ENCODE data around the gene SOX12. TPM values are rescaled to one million over a fixed set of nuclear protein-coding genes. Genes with fewer than 3 reads are reported as not detected.

SOX12 gene
- total RNA-seq, 3 donors from 2014 or later = 1.1 to 3.7 (median 3.3) TPM

DNA sequence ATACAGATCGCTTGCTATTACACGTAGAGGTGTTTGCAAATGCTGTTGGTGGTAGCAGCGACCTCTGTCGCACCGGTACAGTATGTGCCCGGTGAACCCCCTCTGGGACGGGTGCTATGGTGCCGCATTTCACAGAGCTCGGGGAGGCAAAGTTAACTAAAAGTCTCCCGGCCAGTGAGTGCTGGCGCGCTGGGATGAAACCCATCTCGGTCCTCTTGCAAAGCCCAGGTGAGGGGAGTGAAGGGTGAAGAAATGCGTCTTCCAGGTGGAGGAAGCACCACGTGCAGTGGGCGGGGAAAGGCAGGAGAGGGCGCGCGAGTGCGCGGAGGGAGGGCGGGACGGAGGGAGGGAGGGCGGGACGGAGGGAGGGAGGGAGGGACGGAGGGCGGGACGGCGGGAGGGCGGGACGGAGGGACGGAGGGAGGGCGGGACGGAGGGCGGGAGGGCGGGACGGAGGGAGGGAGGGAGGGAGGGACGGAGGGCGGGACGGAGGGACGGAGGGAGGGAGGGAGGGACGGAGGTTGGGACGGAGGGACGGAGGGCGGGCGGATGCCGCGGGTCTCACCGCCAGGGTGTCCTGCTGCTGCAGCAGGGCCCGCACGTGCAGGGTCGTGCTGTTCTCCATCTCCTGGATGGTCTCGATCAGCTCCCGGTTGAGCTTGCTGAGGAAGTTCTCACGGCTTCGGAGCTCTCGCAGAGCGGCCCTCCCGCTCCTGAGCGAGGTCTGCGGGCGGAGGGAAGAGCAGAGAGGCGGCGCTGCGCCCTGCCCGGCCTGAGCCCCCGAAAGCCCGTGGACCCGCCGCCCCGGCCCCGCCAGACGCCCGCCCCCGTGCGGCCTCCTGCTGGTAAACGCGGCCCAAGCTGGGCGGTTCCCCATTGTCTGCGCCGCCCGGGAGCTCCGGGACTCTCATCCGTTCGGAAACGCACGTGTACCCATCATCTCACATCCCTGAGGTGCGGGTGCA is 46.5 kb upstream of the SOX12 start:
- peak in 1 of 2 donors; percentile 78 for DNase-seq (ENCODE audit: low spot score in 2 of 2)
- no peaks in the 10 kb centered on the region for H3K9me3 ChIP-seq
- peak overlapping the region in 1 of 2 donors; percentile 79 for H3K27ac ChIP-seq
- intact Hi-C loops (cut with DNase I; ENCODE audit: low total_unique reads) = no loop called here
- H3K27me3 ChIP-seq = no peaks in the 10 kb centered on the region
- no peaks in the 10 kb centered on the region for H3K4me1 ChIP-seq
- no peak for TF ChIP-seq POLR2A (IDR thresholded peaks at IDR 0.05)
- TF ChIP-seq, protein P1, sequence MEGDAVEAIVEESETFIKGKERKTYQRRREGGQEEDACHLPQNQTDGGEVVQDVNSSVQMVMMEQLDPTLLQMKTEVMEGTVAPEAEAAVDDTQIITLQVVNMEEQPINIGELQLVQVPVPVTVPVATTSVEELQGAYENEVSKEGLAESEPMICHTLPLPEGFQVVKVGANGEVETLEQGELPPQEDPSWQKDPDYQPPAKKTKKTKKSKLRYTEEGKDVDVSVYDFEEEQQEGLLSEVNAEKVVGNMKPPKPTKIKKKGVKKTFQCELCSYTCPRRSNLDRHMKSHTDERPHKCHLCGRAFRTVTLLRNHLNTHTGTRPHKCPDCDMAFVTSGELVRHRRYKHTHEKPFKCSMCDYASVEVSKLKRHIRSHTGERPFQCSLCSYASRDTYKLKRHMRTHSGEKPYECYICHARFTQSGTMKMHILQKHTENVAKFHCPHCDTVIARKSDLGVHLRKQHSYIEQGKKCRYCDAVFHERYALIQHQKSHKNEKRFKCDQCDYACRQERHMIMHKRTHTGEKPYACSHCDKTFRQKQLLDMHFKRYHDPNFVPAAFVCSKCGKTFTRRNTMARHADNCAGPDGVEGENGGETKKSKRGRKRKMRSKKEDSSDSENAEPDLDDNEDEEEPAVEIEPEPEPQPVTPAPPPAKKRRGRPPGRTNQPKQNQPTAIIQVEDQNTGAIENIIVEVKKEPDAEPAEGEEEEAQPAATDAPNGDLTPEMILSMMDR (IDR thresholded peaks at IDR 0.05) = peak in 2 of 3 donors; percentile 40 to 50
- H3K36me3 ChIP-seq = peaks cover 5% of the 10 kb centered on the region
- H3K4me3 ChIP-seq = peak overlapping the region in 2 of 3 donors; percentile 27 to 70

DNA sequence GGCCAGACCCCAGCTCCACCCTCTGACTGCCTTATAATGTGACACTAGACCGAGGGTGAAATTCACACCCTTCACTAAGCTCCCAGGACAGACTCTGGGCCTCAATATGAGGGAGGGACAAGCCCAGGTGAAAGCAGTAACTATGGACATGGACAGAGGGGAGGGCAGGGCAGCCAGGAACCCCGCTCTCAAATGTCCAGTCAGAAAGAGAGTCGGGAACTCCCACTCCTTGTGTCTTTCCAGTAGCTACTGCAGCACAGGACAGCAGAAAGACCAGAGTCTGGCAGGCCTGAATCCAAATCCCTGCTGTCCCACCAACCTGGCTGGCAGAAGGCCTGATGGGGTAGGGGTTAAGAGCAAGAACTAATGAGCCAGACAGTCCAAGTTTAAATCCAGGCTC is 41.2 kb upstream of the SOX12 start:
- no peak for TF ChIP-seq POLR2AphosphoS5 (IDR thresholded peaks at IDR 0.05)
- TF ChIP-seq, protein P1 (IDR thresholded peaks at IDR 0.05) = no peak
- TF ChIP-seq POLR2A (IDR thresholded peaks at IDR 0.05) = no peak
- Histone ChIP-seq H3K27ac (no peak overlapping the region), H3K27me3 (no peaks in the 10 kb centered on the region), H3K4me3 (no peak overlapping the region), H3K4me1 (no peaks in the 10 kb centered on the region), H3K9me3 (no peaks in the 10 kb centered on the region), H3K36me3 (no peaks in the 10 kb centered on the region)
- DNase-seq (ENCODE audit: low spot score in 2 of 2) = no peak
- intact Hi-C loops (cut with DNase I; ENCODE audit: low total_unique reads) = no loop called here

DNA sequence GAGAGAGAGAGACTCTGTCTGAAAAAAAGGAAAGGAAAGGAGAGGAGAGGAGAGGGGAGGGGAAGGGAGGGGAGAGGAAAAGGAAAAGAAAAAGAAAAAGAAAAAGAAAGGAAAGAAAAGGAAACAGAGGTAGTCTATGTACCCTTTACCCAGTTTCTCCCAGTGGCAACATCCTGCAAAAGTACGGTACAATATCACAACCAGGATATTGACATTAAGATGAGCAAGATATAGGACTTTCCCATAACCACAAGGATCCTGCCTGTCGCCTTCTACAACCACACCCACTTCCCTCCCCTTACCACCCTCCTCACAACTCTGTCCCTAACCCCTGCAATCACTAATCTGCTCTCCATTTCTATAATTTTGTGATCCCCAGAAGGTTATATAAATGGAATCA is 38.8 kb upstream of the SOX12 start:
- Histone ChIP-seq H3K9me3 (no peaks in the 10 kb centered on the region), H3K4me3 (no peak overlapping the region), H3K4me1 (no peaks in the 10 kb centered on the region), H3K27ac (no peak overlapping the region), H3K36me3 (no peaks in the 10 kb centered on the region), H3K27me3 (no peaks in the 10 kb centered on the region)
- no peak for TF ChIP-seq POLR2A (IDR thresholded peaks at IDR 0.05)
- no peak for TF ChIP-seq POLR2AphosphoS5 (IDR thresholded peaks at IDR 0.05)
- TF ChIP-seq, protein P1 (IDR thresholded peaks at IDR 0.05) = no peak
- intact Hi-C loops (cut with DNase I; ENCODE audit: low total_unique reads) = no loop called here
- DNase-seq (ENCODE audit: low spot score in 2 of 2) = no peak

DNA sequence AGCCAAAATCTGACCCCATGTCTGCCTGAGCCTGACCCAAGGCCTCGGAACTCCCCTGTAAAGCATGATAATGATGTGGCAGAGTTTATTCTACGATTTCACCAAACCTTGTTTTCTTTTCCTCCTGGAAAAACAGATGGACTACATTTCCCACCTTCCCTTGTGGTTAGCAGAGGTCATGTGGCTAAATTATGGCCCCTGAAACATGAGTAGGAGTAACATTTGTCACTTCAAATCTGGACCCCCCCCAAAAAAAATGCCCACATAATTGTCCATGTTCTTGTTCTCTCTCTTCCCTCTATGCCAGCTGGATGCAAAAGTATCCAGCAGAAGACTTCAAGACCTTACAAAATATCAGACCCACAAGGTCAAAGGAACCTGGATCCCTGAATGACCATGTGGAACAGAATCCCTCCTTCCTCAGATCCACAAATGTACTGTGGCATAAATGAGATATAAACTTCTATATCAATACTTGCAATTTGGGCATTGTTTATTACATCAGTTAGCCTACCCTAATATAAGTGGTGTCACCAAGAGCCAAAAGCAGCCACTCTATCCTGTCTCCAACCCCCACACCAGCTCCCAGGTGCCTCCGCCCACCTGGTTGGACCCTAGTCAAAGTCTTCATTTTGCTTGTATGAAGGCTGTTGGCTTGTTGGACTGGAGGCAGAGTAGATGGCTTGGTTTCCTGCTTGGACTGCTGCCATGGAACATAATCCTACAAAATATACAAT is 36.2 kb upstream of the SOX12 start:
- no peak overlapping the region for H3K27ac ChIP-seq
- H3K4me3 ChIP-seq = peak overlapping the region in 1 of 3 donors; percentile 67

More for the DNA sequence above, 36.2 kb upstream of the SOX12 start:
- no peaks in the 10 kb centered on the region for H3K4me1 ChIP-seq
- H3K9me3 ChIP-seq = no peaks in the 10 kb centered on the region
- no peak for DNase-seq (ENCODE audit: low spot score in 2 of 2)
- TF ChIP-seq POLR2AphosphoS5 (IDR thresholded peaks at IDR 0.05) (no peak), POLR2A (IDR thresholded peaks at IDR 0.05) (no peak)
- TF ChIP-seq, protein P1 (IDR thresholded peaks at IDR 0.05) = no peak
- H3K27me3 ChIP-seq = no peaks in the 10 kb centered on the region
- no peaks in the 10 kb centered on the region for H3K36me3 ChIP-seq
- intact Hi-C loops (cut with DNase I; ENCODE audit: low total_unique reads) = no loop called here

All from breast epithelium (tissue), 4 donors.